Activated CD4-positive, alpha-beta memory T cell treated with anti-CD3 and anti-CD28 coated beads, Interleukin-2, amount 10 ng/mL, durations not matched to agents 7 days and 5 days (primary cell): ENCODE results near the gene ANXA11. TPM values are rescaled to one million over a fixed set of nuclear protein-coding genes. Genes with fewer than 3 reads are reported as not detected.
A peak's percentile ranks its signal among the peaks of the same experiment; 100 is the strongest.
"Not testable (repeated sequence)": the region's sequence is repeated elsewhere in the genome, so short reads cannot be mapped to it uniquely, and the experiment has no call there.

Experiments
- CTCF ChIA-PET: fragments of 350-600 bp; sonication (Branson Sonifier 250); formaldehyde crosslinking; loops from one replicate; lab custom pipeline; 2021; ENCODE audit warnings: antibody characterized with exemption, inconsistent platforms; lab: Charles Lee
- POLR2A ChIA-PET: fragments of 350-600 bp; sonication (Branson Sonifier 250); formaldehyde crosslinking; loops from one replicate; lab custom pipeline; 2021; ENCODE audit warnings: antibody characterized with exemption; lab: Charles Lee
- DNase-seq: peaks from one replicate; pipeline ENCODE4 v3.0.0-alpha.2; 2020
- H3K27ac Mint-ChIP-seq: one replicate; pipeline ENCODE4 v1.8.0; 2021; ENCODE audit warnings: mild to moderate bottlenecking, mixed read lengths
- H3K27me3 Mint-ChIP-seq: one replicate; pipeline ENCODE4 v1.8.0; 2021; ENCODE audit warnings: mixed read lengths
- H3K36me3 Mint-ChIP-seq: one replicate; pipeline ENCODE4 v1.8.0; 2021; ENCODE audit warnings: low read depth, mixed read lengths
- H3K4me1 Mint-ChIP-seq: one replicate; pipeline ENCODE4 v1.8.0; 2021; ENCODE audit warnings: mixed read lengths
- H3K4me3 Mint-ChIP-seq: one replicate; pipeline ENCODE4 v1.8.0; 2021; ENCODE audit warnings: mild to moderate bottlenecking, mixed read lengths
- H3K9me3 Mint-ChIP-seq: one replicate; pipeline ENCODE4 v1.8.0; 2021; ENCODE audit warnings: mixed read lengths
- total RNA-seq, 2 experiments: library from RNA; stranded (reverse); gene quantifications; one replicate each; pipeline ENCODE4 v1.2.3, GENCODE V29; 2021

The ANXA11 gene
- 100 to 1,000 TPM; 271 to 273 TPM for total RNA-seq

DNA sequence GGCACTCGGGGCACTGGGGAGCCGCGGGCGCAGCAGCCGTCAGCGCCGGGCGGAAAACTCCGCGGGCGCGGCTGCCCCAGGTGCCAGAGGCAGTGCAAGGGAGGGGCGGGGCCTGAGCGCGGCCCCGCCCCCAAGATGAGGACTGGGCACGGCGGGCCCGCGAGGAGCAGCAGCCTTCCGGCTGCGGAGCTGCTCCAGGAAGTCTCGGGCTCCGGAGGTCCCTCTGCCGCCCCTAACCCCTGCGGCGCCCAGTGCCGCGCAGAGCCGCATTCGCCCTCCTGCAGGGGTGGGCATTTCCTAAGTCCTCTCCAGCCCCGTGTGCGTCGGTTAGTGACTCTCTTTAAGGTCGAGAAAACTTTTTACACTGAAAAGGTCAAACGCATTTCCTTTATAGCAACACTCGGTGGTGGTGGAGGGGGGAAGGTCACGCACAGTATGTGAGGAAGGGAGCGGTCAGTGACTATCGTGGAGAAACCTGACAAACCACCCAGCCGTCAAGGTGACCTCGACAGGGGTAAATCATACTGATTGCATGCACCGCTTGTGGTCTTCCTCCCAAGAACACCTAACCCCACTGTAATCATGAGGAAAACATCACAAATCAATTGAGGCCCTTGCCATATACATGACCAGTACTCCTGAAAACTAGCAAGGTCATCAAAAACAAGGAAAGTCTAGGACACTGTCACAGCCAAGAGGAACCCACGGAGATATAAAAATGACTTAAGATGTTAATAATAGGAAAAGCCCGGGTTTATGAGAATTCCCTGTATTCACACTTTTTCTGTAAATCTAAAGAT is at the start of gene ANXA11:
Gene ANXA11 (minus strand): TSS at position 61 of the 800 bp plus-strand sequence. CDS start 32,676 bp downstream, outside the sequence.
- POLR2A ChIA-PET, result interaction anchor here (0.9 to 4.9 kb wide), 9 partner anchors 12 to 62 kb away, joined by 3 to 135 read pairs (median 5); no protein-coding TSS in a partner anchor
- CTCF ChIA-PET, result interaction anchor here (1.0 kb wide), 2 partner anchors 59 to 61 kb away, joined by 3 read pairs; no protein-coding TSS in a partner anchor

GRCh38 chr10:80254726-80255125 is 49.4 kb upstream of the ANXA11 start:
- peaks cover 20% of the 10 kb centered on the region for H3K4me1 Mint-ChIP-seq
- H3K9me3 Mint-ChIP-seq, H3K36me3 Mint-ChIP-seq, CTCF ChIA-PET, POLR2A ChIA-PET, H3K27me3 Mint-ChIP-seq, H3K27ac Mint-ChIP-seq, H3K4me3 Mint-ChIP-seq, DNase-seq: not testable (repeated sequence)

More for the DNA sequence above, at the start of gene ANXA11:
- Mint-ChIP-seq H3K4me1 (peaks cover 43% of the 10 kb centered on the region), H3K36me3 (peaks cover 31% of the 10 kb centered on the region), H3K27me3 (no peaks in the 10 kb centered on the region), H3K4me3 (peak within 1 kb of the TSS; percentile 81), H3K27ac (peak within 1 kb of the TSS; percentile 90), H3K9me3 (no peaks in the 10 kb centered on the region)
- DNase-seq, result peak; percentile 88

DNA sequence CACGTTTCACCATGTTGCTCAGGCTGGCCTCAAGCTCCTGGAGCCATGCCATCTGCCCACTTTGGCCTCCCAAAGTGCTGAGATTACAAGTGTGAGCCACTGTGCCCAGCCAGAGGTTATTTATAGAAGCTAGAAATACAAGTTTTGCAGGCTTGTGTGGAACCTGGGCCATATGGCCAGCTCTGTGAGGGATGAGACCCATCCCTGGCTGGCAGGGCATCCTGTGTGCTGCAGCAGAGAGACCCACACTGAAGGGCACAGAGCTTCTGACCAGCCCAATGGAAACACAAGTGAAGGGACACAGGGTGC is 48.6 kb upstream of the ANXA11 start:
- H3K36me3 Mint-ChIP-seq, POLR2A ChIA-PET, DNase-seq, H3K27me3 Mint-ChIP-seq, H3K9me3 Mint-ChIP-seq, H3K4me3 Mint-ChIP-seq: not testable (repeated sequence)
- CTCF ChIA-PET, result interaction anchor here (1.5 kb wide), 1 partner anchor 31 kb away, joined by 3 read pairs; no protein-coding TSS in a partner anchor
- Mint-ChIP-seq H3K4me1 (peaks cover 20% of the 10 kb centered on the region), H3K27ac (peak overlapping the region; percentile 69)

DNA sequence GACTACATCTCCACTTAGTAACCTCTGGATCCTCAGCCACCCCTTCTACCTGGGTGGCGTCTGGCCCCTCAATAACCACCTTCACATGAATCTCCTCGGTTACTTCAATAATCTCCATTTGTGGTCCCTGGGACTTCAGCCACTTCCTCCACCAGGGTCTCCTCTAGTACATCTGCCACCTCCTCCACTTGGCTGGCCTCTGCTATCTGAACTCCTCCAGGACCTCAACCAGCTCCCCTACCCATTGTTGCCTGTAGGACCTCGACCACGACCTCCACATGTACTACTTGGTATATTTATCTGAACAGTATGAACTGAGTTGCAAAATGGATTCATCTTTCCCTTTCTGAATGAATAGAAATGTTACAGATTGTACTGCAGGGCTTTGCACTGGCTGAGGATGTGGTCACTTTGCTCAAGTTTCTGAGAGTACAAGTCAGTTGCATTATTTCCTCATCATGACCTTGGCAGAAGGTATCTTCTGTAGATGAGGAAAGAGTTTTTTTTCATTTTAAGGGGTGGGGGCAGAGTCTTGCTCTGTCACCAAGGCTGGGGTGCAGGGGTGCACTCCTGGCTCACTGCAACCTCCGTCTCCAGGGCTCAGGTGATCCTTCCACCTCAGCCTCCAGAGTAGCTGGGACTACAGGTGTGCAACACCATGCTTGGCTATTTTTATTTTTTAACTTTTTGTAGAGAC is 48.1 kb upstream of the ANXA11 start:
- H3K27ac Mint-ChIP-seq, result peak overlapping the region; percentile 69
- no peak overlapping the region for H3K4me3 Mint-ChIP-seq
- DNase-seq, result peak; percentile 26
- POLR2A ChIA-PET, result interaction anchor here (1.1 kb wide), 1 partner anchor 109 kb away, joined by 3 read pairs; no protein-coding TSS in a partner anchor
- H3K36me3 Mint-ChIP-seq, result no peaks in the 10 kb centered on the region
- peaks cover 20% of the 10 kb centered on the region for H3K4me1 Mint-ChIP-seq
- peaks cover 4% of the 10 kb centered on the region for H3K27me3 Mint-ChIP-seq
- no peaks in the 10 kb centered on the region for H3K9me3 Mint-ChIP-seq
- CTCF ChIA-PET, result interaction anchor here (0.7 to 1.8 kb wide), 3 partner anchors 31 to 109 kb away, joined by 3 to 4 read pairs (median 4); no protein-coding TSS in a partner anchor

DNA sequence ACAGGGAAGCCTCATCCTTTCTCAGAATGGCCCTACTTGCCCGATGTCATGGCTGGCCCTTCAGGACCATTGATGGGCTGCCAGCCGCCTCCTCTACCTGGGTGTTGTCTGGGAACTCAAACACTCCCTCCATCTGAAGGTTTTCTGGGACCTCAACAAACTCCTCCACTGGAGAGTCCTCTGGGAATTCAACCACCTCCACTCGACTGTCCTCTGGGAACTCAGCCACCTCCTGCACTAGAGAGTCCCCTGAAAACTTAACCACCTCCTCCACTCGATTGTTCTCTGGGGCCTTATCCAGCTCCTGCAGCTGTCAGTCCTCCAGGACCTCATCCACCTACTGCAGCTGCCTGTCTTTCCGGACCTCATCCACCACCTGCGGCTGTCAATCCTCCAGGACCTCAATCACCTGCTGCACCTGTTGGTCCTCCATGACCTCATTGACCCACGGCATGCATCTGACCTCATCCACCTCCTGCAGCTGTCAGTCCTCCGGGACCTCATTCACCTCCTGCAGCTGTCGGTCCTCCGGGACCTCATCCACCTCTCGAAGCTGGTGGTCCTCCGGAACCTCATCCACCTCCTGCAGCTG is 47.1 kb upstream of the ANXA11 start:
- H3K27me3 Mint-ChIP-seq, result peaks cover 6% of the 10 kb centered on the region
- H3K36me3 Mint-ChIP-seq, result no peaks in the 10 kb centered on the region
- H3K9me3 Mint-ChIP-seq, result no peaks in the 10 kb centered on the region
- POLR2A ChIA-PET, result interaction anchor here (1.1 kb wide), 1 partner anchor 108 kb away, joined by 3 read pairs; no protein-coding TSS in a partner anchor
- H3K4me1 Mint-ChIP-seq, result peaks cover 20% of the 10 kb centered on the region
- DNase-seq, result no peak
- CTCF ChIA-PET, result interaction anchor here (0.7 to 1.8 kb wide), 2 partner anchors 55 to 108 kb away, joined by 4 read pairs; no protein-coding TSS in a partner anchor
- H3K4me3 Mint-ChIP-seq, result no peak overlapping the region
- no peak overlapping the region for H3K27ac Mint-ChIP-seq

DNA sequence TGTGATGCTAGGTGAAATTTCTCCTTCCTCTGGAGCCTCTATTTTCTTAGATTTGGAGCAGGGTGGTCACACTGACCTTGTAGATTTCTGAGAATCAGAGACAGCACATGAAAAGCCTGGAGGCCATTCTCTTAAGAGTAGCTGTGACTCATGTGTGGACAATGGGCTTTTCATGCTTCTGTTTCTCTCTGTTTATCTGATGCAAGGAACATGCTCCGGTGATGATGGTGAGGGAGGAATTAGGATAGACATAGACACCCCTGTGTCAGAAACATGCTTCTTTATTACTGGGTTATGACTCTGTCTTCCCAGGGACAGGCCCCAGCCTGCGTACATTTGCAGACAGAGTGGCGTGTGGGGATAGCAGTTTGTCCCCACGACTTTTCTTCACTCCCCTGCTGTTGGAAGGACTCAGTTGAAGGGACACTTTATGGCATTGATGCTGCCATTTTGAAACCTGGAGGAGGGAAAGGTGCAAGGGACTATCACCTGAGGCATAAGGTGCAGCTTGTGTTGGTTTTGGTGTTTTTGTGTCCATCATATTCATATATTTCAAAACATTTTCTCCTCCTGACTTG is 46.5 kb upstream of the ANXA11 start:
- H3K4me3 Mint-ChIP-seq, H3K9me3 Mint-ChIP-seq, POLR2A ChIA-PET, DNase-seq, H3K27ac Mint-ChIP-seq, H3K36me3 Mint-ChIP-seq, H3K27me3 Mint-ChIP-seq: not testable (repeated sequence)
- H3K4me1 Mint-ChIP-seq, result peaks cover 20% of the 10 kb centered on the region
- CTCF ChIA-PET, result interaction anchor here (1.8 kb wide), 1 partner anchor 108 kb away, joined by 4 read pairs; no protein-coding TSS in a partner anchor

GRCh38 chr10:80250399-80250798 is 45.1 kb upstream of the ANXA11 start:
- peaks cover 20% of the 10 kb centered on the region for H3K4me1 Mint-ChIP-seq
- DNase-seq, H3K27ac Mint-ChIP-seq, H3K27me3 Mint-ChIP-seq, H3K9me3 Mint-ChIP-seq, POLR2A ChIA-PET, H3K4me3 Mint-ChIP-seq, H3K36me3 Mint-ChIP-seq, CTCF ChIA-PET: not testable (repeated sequence)

DNA sequence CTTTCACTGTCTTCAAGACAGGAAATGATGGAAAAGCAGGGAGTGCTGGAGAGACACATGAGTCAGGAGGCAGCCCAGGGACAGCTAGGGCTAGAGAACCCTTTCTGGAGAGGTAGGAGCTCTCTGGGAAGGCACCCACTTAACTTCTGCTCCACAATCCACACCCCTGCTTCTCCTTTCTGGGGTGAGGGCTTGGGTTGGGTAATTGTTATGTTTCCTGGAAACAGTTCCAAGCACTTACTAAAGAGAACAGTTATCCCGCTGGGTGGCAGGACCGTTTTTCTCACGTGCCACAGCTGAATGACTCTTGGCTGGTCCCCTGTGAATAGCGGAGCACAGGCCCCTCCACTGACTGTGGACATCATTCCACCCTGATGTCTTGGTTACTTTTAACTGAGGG is 44.6 kb upstream of the ANXA11 start:
- H3K36me3 Mint-ChIP-seq, POLR2A ChIA-PET, DNase-seq, H3K27ac Mint-ChIP-seq, H3K4me3 Mint-ChIP-seq, H3K9me3 Mint-ChIP-seq, H3K27me3 Mint-ChIP-seq, CTCF ChIA-PET: not testable (repeated sequence)
- peaks cover 18% of the 10 kb centered on the region for H3K4me1 Mint-ChIP-seq

GRCh38 chr10:80247611-80248010 is 42.3 kb upstream of the ANXA11 start:
- H3K9me3 Mint-ChIP-seq, H3K36me3 Mint-ChIP-seq, H3K27ac Mint-ChIP-seq, H3K4me3 Mint-ChIP-seq, POLR2A ChIA-PET, DNase-seq, H3K4me1 Mint-ChIP-seq, CTCF ChIA-PET: not testable (repeated sequence)
- H3K27me3 Mint-ChIP-seq, result peaks cover 17% of the 10 kb centered on the region

DNA sequence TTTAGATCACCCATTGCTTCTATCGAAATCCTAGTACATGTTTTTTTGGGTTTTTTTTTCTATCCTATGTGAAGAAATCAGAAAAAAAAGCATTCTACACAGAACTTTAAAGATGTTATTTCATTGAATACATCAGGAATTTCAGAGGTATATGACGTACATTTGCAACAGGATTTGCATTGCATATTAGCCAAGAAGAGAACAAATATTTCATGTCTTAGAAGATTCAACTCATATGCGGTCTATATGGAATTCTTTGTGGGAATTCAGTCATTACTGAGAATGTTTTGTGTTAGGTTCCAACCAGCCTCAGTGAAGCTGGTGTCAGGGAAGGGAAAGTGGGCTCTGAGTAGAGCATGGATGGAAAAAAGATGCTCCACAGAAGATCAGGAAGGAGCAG is 39.0 kb upstream of the ANXA11 start:
- H3K4me1 Mint-ChIP-seq, POLR2A ChIA-PET, H3K27ac Mint-ChIP-seq, H3K9me3 Mint-ChIP-seq, DNase-seq, H3K36me3 Mint-ChIP-seq, CTCF ChIA-PET, H3K4me3 Mint-ChIP-seq: not testable (repeated sequence)
- peaks cover 17% of the 10 kb centered on the region for H3K27me3 Mint-ChIP-seq

- H3K4me3 Mint-ChIP-seq, POLR2A ChIA-PET, DNase-seq, H3K27ac Mint-ChIP-seq, H3K4me1 Mint-ChIP-seq, CTCF ChIA-PET, H3K36me3 Mint-ChIP-seq, H3K9me3 Mint-ChIP-seq: not testable (repeated sequence)
- peaks cover 15% of the 10 kb centered on the region for H3K27me3 Mint-ChIP-seq
Observed at GRCh38 chr10:80242341-80242740, 37.0 kb upstream of the ANXA11 start.

GRCh38 chr10:80236457-80236856 is 31.1 kb upstream of the ANXA11 start:
- H3K27me3 Mint-ChIP-seq, POLR2A ChIA-PET, DNase-seq, H3K4me3 Mint-ChIP-seq, CTCF ChIA-PET, H3K4me1 Mint-ChIP-seq, H3K9me3 Mint-ChIP-seq, H3K36me3 Mint-ChIP-seq, H3K27ac Mint-ChIP-seq: not testable (repeated sequence)
